ENCODE data around the gene SYT1.

DNA sequence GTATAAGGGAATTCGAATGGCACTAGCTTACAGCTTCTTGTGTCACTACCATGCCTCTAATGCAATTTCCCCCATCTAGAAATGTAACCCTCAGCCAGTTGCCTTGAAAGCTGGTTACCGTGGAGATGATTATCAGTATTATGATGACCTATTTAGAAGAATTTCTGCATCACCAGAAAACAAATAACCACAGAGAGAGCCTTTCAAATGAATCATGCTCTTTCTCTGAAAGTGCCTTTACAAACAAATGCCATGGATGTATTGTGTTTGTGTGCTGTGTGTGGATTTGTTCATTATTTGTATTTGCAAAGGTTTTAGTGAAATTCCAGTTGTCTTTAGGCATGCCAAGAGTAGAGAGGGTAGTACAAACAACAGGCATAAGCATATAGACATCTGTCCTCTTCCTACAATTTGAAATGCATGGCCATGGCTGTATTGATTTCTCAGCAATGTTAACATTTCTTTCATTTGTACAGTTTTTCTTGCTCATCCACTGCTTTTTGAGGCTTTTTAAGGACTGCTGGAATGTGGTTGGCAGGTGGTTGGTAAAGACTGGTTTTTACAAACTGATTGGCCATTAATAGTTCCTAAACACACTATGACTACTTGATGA is 559.6 kb downstream of the SYT1 start:
- TF ChIP-seq CTCF (IDR thresholded peaks at IDR 0.05; ENCODE audit: low read depth, low read length, missing input control) (no peak), RAD21 (IDR thresholded peaks at IDR 0.05) (no peak), MAX (IDR thresholded peaks at IDR 0.05) (no peak), EGR1 (IDR thresholded peaks at IDR 0.05; ENCODE audit: low read depth in 2 of 2) (no peak), HNF4A (conservative IDR thresholded peaks at IDR 0.05) (no peak), YY1 (IDR thresholded peaks at IDR 0.05) (no peak), JUND (IDR thresholded peaks at IDR 0.05) (no peak), TAF1 (conservative IDR thresholded peaks at IDR 0.05) (no peak), GABPA (IDR thresholded peaks at IDR 0.05 in 1 of 2, conservative IDR thresholded peaks at IDR 0.05 in 1 of 2) (no peak)

Data from liver (tissue), 3 donors.